SIG-M5 (cell line): ENCODE data around the gene TRA2B.
"Not testable (repeated sequence)": the region's sequence is repeated elsewhere in the genome, so short reads cannot be mapped to it uniquely, and the experiment has no call there.

Experiments used
- DNase-seq: peaks from one replicate; lab custom pipeline; 2025; lab: John Stamatoyannopoulos, UW

The TRA2B gene

DNA sequence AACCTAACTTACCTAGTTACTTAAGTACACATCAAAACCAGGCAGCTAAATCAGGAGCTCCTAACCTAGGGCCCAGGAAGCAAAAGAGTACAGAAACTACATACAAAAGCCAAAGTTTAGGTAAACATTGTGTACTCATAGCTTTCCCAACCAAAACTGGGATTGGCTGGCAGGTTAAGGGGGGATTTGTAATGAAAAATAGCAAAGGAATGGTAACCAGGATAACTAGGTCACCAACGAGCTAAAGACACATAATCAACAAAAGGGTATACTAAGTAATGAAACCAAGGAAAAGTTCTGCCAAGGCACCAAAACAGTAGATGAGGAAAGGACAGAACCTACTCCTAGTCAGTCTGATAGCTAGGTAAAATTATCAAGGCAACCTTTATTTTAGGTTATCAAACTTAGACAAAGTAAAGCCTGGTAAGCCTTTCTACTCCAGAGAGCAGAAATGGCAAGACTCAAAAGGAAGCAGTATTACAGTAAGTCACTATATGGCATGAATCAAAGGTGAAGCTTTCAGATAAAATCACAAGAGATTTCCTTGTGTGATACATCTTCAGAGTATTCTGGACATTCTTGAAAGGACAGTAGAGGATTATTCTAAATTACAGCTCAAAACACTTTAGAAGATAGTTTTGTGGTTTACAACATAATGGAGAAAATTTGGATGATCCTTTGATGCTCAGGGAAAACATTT lies 10.2 kb downstream of the TRA2B start:
- no peak for DNase-seq

- no peak for DNase-seq
Observed at GRCh38 chr3:185926445-185926844, 11.4 kb downstream of the TRA2B start.

- no peak for DNase-seq
Observed at GRCh38 chr3:185925353-185925752, 12.5 kb downstream of the TRA2B start.

DNA sequence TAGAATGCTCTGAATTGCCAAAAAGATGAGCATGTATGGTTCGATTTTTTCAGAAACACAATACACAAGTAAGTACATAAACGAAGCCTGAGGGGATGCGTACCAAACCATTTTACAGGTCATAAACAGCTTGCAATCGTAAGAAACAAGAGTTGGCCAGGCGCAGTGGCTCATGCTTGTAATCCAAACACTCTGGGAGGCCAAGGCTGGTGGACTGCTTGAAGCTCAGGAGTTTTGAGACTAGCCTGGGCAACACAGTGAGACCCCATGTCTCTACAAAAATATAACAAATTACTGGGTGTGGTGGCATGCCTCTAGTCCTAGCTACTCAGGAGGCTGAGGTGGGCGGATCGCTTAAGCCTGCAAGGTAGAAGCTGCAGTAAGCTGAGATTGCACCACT lies 13.4 kb downstream of the TRA2B start:
- DNase-seq: no peak

DNA sequence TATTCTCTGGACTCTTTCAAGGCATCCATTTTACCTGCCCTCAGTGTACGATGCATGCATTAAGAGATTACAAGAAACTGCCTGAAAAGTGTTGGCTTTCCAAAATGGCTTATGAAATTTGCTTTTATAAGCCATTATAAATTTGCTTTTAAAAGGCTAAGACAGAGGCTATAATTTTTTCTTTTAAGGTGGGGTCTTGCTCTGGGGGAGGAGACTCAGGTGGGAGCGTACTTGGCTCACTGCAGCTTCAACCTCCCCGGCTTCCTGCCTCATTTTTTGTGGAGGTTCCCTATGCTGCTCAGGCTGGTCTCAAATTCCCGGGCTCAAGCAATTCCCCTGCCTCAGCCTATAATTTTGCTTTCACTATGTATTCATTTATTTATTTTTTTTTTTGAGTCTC lies 17.6 kb downstream of the TRA2B start:
- DNase-seq: no peak

- no peak for DNase-seq
Observed at GRCh38 chr3:185916042-185916833, 21.6 kb downstream of the TRA2B start.

GRCh38 chr3:185915642-185916041 lies 22.2 kb downstream of the TRA2B start:
- DNase-seq: no peak

DNA sequence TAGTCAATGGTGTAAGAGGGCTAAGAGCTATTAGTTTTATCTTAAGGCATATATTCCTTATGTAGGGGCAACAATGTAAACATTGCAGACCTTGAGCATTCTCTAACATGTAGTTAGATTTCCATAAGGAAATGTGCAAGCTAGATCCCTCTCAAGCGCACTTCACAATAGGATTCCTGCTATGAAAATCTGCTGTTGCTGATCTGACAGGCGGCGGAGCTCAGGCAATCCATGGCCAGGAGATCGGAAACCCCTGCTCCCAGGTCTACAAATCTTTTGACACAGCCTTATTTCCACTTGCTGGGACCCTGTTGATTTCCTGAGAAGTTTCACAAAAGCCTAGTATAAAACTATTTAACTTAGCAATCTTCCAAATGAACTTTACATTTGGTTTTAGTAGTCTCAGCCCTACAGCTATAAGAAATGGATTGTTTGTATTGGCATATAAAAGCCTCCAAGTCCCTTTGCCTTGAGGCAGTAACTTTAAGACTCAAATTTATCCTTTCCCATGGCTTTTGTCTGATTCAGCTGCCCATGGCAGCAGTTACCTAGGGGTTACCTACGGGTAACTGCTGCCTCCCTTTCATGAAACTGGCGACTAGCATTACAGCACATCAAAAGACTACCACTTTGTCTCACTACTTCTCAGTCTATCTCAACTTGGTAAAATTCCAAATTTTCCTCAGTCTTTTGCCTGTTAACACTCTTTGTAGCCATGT lies 22.7 kb downstream of the TRA2B start:
- no peak for DNase-seq

GRCh38 chr3:185912929-185913901 lies 24.6 kb downstream of the TRA2B start:
- no peak for DNase-seq

- no peak for DNase-seq
Observed at GRCh38 chr3:185912512-185912911, 25.3 kb downstream of the TRA2B start.

- not testable (repeated sequence) for DNase-seq
Observed at GRCh38 chr3:185911076-185911448, 26.8 kb downstream of the TRA2B start.

DNA sequence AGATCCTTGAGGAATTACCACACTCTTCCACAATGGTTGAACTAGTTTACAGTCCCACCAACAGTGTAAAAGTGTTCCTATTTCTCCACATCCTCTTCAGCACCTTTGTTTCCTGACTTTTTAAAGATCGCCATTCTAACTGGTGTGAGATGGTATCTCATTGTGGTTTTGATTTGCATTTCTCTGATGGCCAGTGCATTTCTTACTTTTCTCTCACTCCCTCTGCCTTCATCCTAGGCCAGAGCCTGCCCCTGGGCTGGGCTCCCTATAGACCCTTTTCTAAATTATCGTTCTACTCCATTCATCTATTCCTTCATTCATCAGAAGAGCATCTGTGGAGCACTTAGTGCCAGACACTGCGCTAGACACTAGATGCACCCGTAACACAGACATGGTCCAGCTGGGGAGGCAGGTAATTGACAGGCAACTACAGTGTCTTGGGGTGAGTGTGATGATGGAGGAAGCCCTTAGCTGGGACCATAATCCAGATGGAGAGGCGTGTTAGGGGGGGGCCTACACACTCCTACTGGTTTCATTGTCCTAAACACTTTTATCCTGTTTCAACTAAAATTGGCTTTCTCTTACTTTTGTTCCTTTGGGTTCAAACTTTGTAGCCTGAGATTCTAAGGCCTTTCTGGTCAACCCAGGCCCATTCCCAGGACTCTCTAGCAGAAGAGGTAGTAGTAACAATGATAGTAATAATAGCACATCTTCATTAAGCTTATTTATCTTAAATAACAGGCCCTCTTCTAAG lies 27.3 kb downstream of the TRA2B start:
- not testable (repeated sequence) for DNase-seq

- DNase-seq: not testable (repeated sequence)
Observed at GRCh38 chr3:185909913-185910312, 27.9 kb downstream of the TRA2B start.

DNA sequence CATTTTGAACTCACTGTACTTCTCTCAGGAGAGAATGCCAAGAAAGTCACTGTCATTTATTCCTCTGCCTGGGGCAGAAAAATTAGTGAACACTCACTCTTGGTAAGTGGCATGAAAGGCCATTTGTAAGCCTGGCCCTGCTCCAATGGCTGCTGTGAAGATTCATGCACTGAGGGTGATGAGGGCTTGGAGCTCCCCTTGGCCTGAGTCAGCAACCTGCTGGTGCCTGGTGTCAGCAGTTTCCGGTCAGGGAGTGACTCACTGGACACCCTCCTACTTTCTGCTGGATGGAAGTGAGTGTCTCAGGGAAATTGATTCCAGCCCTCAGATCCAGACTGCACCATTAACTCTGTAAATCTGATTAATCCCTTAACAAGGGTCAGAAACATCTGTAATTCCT lies 37.6 kb downstream of the TRA2B start:
- no peak for DNase-seq

GRCh38 chr3:185896636-185897035 lies 41.2 kb downstream of the TRA2B start:
- no peak for DNase-seq

GRCh38 chr3:185887066-185887465 lies 50.7 kb downstream of the TRA2B start:
- DNase-seq: no peak

DNA sequence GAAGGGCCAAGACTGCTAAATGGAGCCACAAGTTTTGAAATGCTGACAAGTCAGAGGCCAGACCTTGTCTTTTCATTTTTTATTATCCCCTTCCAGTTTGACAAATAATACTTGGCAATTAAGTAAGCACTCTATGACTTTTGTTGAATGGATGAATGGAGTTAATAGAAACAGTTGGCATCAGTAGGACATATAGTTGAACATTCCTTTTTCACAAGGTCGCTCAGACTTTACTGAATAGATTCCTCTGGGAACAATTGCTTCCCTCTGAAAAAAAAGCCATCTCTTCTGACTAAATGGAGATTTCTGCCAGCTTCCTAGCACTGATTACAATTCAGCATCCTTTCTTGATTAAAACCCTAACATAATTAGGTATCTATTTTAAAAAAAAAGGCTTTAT lies 53.2 kb downstream of the TRA2B start:
- no peak for DNase-seq

- DNase-seq: no peak
Observed at GRCh38 chr3:185881926-185882325, 55.9 kb downstream of the TRA2B start.

- DNase-seq: no peak
Observed at GRCh38 chr3:185880600-185880999, 57.2 kb downstream of the TRA2B start.

DNA sequence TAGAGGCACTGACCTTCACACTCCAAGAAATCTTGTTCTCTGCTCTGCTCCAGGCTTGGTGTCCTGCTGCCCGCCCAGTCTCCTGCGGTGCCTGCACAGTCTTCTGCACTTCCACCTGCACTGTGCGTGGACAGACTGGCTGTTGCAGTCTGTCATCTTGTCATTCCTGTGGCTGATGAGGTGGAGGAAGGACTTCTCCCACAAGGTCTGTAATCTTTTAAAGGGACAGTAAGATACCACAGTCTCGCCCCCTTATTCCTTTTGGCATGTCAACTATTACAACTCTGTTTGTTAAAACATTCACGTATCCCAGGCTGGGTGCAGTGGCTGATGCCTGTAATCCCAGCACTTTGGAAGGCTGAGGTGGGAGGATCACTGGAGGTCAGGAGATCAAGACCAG lies 58.9 kb downstream of the TRA2B start:
- DNase-seq: no peak

- DNase-seq: no peak
Observed at GRCh38 chr3:185874119-185874518, 63.7 kb downstream of the TRA2B start.
